HG03457 (cell line): ENCODE results near the gene POP4.
"Not testable (repeated sequence)": the region's sequence is repeated elsewhere in the genome, so short reads cannot be mapped to it uniquely, and the experiment has no call there.

Experiments
- ATAC-seq: cut with Tn5 transposase; IDR thresholded peaks from one replicate; pipeline ENCODE4 v1.9.1; 2021; ENCODE audit warnings: moderate number of reproducible peaks; ENCODE audit not compliant: unreplicated experiment

POP4 gene

GRCh38 chr19:29605653-29606419, at the start of gene POP4:
Gene POP4 (plus strand): TSS chr19:29606283. CDS start chr19:29606319, 36 bp downstream.
- peak; percentile 50 for ATAC-seq

- not testable (repeated sequence) for ATAC-seq
Measured at GRCh38 chr19:29559110-29559509, 47.0 kb upstream of the POP4 start.

- ATAC-seq: no peak
Measured at GRCh38 chr19:29559743-29560142, 46.3 kb upstream of the POP4 start.

GRCh38 chr19:29560313-29561075, 45.6 kb upstream of the POP4 start:
- ATAC-seq: no peak

GRCh38 chr19:29561601-29562000, 44.5 kb upstream of the POP4 start:
- no peak for ATAC-seq

- ATAC-seq: no peak
Measured at GRCh38 chr19:29562299-29563297, 43.5 kb upstream of the POP4 start.

GRCh38 chr19:29563486-29564101, 42.5 kb upstream of the POP4 start:
- ATAC-seq: no peak

GRCh38 chr19:29564574-29565005, 41.5 kb upstream of the POP4 start:
- ATAC-seq: no peak

- ATAC-seq: no peak
Measured at GRCh38 chr19:29565171-29565570, 40.9 kb upstream of the POP4 start.

GRCh38 chr19:29566496-29567054, 39.5 kb upstream of the POP4 start:
- no peak for ATAC-seq

- no peak for ATAC-seq
Measured at GRCh38 chr19:29567366-29567915, 38.6 kb upstream of the POP4 start.

GRCh38 chr19:29568036-29569025, 37.8 kb upstream of the POP4 start:
- no peak for ATAC-seq

- no peak for ATAC-seq
Measured at GRCh38 chr19:29569038-29569911, 36.8 kb upstream of the POP4 start.

- ATAC-seq: no peak
Measured at GRCh38 chr19:29571181-29571580, 34.9 kb upstream of the POP4 start.

- ATAC-seq: no peak
Measured at GRCh38 chr19:29573486-29573885, 32.6 kb upstream of the POP4 start.

- no peak for ATAC-seq
Measured at GRCh38 chr19:29574510-29574909, 31.6 kb upstream of the POP4 start.

- no peak for ATAC-seq
Measured at GRCh38 chr19:29576046-29576606, 30.0 kb upstream of the POP4 start.
